ENCODE results near the gene PRKCB.

DNA sequence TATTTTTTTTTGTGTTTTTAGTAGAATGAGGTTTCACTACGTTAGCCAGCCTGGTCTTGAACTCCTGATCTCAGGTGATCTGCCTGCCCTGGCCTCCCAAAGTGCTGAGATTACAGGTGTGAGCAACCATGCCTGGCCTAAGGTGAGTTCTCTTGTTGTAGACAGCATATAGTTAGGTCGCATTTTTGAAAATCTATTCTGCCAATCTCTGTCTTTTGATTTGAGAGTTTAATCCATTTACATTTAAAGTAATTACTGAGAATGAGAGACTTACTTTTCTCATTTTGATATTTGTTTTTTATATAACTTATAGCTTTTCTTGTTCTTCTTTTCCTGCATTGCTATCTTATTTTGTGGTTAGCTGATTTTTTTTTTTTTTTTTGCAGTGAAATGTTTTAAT, 6.3 kb upstream of the PRKCB start:
- TF ChIP-seq, protein P1, sequence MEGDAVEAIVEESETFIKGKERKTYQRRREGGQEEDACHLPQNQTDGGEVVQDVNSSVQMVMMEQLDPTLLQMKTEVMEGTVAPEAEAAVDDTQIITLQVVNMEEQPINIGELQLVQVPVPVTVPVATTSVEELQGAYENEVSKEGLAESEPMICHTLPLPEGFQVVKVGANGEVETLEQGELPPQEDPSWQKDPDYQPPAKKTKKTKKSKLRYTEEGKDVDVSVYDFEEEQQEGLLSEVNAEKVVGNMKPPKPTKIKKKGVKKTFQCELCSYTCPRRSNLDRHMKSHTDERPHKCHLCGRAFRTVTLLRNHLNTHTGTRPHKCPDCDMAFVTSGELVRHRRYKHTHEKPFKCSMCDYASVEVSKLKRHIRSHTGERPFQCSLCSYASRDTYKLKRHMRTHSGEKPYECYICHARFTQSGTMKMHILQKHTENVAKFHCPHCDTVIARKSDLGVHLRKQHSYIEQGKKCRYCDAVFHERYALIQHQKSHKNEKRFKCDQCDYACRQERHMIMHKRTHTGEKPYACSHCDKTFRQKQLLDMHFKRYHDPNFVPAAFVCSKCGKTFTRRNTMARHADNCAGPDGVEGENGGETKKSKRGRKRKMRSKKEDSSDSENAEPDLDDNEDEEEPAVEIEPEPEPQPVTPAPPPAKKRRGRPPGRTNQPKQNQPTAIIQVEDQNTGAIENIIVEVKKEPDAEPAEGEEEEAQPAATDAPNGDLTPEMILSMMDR (IDR thresholded peaks at IDR 0.05): no peak
- no peak for TF ChIP-seq EP300 (IDR thresholded peaks at IDR 0.05)
- no peak for TF ChIP-seq POLR2AphosphoS5 (IDR thresholded peaks at IDR 0.05)
- TF ChIP-seq POLR2A (IDR thresholded peaks at IDR 0.05): no peak

All from upper lobe of left lung (tissue), 4 donors.